NB4 (cell line): ENCODE data around the gene KRT74.

Experiments used
- DNase-seq: peaks from one replicate; pipeline ENCODE4 v3.0.0; 2010; ENCODE audit warnings: low read depth
- H3K4me3 ChIP-seq: one replicate; pipeline ENCODE4 v1.5.1; 2011; ENCODE audit warnings: mild to moderate bottlenecking, low read depth, low read length, moderate library complexity
- CTCF ChIP-seq: IDR thresholded peaks from one replicate; pipeline ENCODE4 v1.5.1; 2012; ENCODE audit warnings: low read depth, low read length
- MYC ChIP-seq: IDR thresholded peaks from 2 replicates; pipeline ENCODE4 v1.6.1; 2011; ENCODE audit warnings: low read depth, low read length
- POLR2A ChIP-seq: IDR thresholded peaks from 2 replicates; pipeline ENCODE4 v1.6.1; 2011; ENCODE audit warnings: mild to moderate bottlenecking; ENCODE audit not compliant: insufficient read length; ENCODE audit errors: extremely low read depth
- TF ChIP-seq, protein P1 (sequence below): IDR thresholded peaks from 2 replicates; pipeline ENCODE4 v1.6.1; 2011; ENCODE audit warnings: low read depth, low read length

Gene KRT74

DNA sequence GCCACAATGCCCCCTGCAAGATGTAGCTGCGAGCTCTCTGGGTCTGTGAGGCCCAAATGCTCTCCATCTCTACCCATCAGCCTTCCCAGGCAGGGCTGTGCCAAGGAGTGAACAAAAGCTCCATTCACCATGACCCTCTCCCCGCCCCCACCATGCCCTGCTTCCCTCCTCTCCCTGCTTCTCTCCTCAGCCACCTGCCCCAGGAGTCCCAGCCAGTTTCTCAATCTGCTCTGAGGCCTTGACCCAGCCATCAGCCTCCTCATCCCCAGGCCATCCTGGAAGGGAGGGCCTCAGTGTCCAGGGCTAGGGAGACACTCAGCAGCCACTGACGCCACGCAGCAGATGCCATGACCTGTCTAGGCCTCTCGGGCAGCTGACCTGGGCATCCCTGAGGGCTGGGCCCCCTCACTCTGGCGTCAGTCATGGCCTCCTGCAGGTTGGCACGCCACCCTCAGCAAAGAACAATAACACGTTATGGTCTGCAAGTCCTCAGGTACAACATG is 45.0 kb downstream of the KRT74 start:
- TF ChIP-seq CTCF, result no peak
- no peak for TF ChIP-seq MYC
- TF ChIP-seq, protein P1, sequence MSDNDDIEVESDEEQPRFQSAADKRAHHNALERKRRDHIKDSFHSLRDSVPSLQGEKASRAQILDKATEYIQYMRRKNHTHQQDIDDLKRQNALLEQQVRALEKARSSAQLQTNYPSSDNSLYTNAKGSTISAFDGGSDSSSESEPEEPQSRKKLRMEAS, result no peak
- no peak for TF ChIP-seq POLR2A
- no peak overlapping the region for H3K4me3 ChIP-seq
- DNase-seq, result no peak

- no peak for DNase-seq
- H3K4me3 ChIP-seq, result no peak overlapping the region
- TF ChIP-seq POLR2A (no peak), CTCF (no peak), MYC (no peak)
- TF ChIP-seq, protein P1, result no peak
Observed at GRCh38 chr12:52527121-52527800, 46.4 kb downstream of the KRT74 start.

- H3K4me3 ChIP-seq, result no peak overlapping the region
- no peak for DNase-seq
- no peak for TF ChIP-seq MYC
- no peak for TF ChIP-seq CTCF
- TF ChIP-seq, protein P1, result no peak
Observed at GRCh38 chr12:52526511-52526951, 47.1 kb downstream of the KRT74 start.

DNA sequence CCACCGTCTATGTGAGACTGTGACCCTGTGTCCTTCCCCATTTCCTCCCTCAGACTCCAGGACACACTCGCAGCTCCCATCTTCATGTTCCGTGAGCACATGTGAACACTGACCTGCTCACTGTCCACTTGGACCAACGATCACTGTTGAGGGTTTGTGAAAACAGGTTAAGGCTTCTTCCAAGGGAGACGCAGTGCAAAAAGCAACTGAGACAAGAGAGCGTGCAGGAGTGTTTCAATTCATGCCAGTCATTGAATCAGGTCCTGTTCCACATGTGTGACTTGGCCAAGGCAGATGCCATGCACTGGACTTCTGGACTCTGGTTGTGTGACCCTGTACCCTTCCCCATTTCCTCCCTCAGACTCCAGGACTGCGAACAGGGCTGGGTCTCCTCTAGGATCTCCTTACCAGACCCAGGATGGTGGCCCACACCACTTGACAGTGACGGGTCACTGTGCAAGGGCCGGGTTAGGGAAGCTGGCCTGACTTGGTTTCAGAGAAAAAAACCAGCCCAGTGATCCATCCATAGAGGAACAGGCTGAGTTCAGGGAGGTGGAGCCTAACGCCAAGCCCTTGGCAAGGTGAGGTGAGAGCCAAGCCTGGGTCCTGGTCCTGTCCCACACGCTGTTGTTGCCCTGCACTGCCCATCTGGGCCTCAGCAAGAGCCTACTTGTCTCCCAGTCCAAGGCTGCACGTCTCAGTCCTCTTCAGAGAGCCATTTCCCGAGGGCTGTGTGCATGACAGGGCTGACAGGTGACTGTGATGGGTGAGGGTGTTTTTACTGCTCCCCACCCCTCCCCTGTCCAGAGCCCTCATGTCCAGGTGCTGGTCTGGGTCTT is 47.8 kb downstream of the KRT74 start:
- TF ChIP-seq POLR2A (no peak), CTCF (no peak), MYC (no peak)
- TF ChIP-seq, protein P1, result no peak
- no peak for DNase-seq
- H3K4me3 ChIP-seq, result no peak overlapping the region

GRCh38 chr12:52524898-52525591 is 48.6 kb downstream of the KRT74 start:
- TF ChIP-seq POLR2A (no peak), CTCF (no peak), MYC (no peak)
- TF ChIP-seq, protein P1, result no peak
- no peak overlapping the region for H3K4me3 ChIP-seq
- DNase-seq, result no peak
